Sigmoid colon (tissue), 4 donors: Measurements from ENCODE around the gene ANKRD35.

Source experiments
- EP300 ChIP-seq, 4 donors: sonication (generic); formaldehyde crosslinking; IDR thresholded peaks; one replicate each; pipeline ENCODE4 v1.6.1; 2017; ENCODE audit warnings: antibody characterized with exemption in 4 of 4
- TF ChIP-seq, protein P1 (sequence below), 4 experiments: fragments of 450-650 bp in 3 of 4; fragments of 200-600 bp in 1 of 4; IDR thresholded peaks; one replicate each; pipeline ENCODE4 v1.5.1; 2016 to 2019; ENCODE audit warnings: antibody characterized with exemption in 4 of 4, mild to moderate bottlenecking in 3 of 4, moderate library complexity in 2 of 4

DNA sequence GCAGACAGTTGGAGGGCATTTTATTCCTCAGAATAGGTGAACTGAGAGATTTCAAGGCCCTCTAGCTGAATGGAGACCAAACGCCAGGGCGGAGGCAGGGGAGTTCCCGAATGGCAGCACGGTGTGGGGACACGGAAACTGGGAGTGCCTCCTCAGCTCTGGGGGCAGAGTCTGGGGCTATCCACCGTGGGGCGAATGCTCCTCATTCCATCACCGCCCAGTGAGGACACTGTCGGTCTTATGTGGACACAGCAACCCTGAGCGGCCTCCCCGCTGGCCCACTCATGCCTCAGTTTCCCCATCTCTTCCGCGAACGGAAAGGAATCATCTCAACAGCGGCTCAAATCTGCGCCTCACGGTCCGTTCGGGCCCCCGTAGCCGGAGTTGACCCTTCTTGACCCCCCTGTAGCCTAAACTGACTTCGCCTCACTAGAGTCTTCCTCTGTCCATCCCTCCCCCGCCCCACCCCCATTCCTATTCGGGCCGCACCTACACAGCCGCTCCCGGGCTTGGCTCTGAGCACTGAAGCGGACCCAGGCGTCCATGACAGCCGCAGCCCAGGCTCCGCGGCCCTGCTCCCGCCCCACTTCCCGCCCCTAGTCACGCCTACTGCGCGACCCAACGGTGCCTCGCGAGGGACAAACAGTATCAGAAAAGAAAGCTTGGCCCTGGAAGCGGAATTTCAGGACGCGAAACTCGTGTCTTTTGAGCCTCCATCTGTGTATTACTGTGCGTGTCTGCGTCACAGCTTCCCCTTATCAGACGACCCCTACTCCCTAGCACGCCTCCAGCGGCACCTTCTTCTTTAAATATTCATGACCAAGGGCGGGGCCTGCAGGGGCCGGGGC is 32.7 kb upstream of the ANKRD35 start, which contains the start of gene PEX11B:
- TF ChIP-seq, protein P1, sequence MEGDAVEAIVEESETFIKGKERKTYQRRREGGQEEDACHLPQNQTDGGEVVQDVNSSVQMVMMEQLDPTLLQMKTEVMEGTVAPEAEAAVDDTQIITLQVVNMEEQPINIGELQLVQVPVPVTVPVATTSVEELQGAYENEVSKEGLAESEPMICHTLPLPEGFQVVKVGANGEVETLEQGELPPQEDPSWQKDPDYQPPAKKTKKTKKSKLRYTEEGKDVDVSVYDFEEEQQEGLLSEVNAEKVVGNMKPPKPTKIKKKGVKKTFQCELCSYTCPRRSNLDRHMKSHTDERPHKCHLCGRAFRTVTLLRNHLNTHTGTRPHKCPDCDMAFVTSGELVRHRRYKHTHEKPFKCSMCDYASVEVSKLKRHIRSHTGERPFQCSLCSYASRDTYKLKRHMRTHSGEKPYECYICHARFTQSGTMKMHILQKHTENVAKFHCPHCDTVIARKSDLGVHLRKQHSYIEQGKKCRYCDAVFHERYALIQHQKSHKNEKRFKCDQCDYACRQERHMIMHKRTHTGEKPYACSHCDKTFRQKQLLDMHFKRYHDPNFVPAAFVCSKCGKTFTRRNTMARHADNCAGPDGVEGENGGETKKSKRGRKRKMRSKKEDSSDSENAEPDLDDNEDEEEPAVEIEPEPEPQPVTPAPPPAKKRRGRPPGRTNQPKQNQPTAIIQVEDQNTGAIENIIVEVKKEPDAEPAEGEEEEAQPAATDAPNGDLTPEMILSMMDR (IDR thresholded peaks at IDR 0.05) = no peak
- peak in 1 of 4 donors; percentile 17 for TF ChIP-seq EP300 (IDR thresholded peaks at IDR 0.05)
